ENCODE data around the gene MCM3AP.

The MCM3AP gene

DNA sequence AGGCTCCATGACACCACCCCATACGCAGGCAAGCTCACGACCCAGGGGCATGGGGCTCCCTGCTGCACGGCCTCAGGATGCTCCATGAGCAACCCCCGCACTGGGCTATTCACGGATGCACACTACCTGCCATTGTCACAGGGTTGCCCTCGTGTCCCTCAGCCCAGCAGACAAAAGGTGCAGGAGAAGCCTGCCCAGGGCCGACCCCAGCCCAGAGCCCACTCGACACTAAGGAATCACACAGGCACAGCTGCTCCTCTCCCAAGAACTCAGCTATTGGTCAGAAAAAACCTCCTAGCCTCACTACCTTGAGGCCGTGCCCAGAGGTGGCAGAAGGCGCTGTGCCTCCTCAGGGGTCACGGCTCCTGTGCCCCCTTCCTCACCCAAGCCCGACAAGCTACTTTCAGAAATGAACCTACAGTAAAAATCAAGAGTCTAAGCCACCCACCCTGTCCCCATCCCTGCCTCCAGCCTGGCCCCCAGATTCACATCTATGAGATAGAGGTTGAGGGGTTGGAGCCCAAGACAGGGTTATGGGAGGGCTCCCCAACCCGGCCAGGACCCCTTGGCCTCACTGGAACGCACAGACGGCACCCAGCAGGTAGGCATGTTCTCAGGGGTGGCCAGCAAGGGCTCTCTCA is 94.8 kb downstream of the MCM3AP start:
- TF ChIP-seq, protein P1, sequence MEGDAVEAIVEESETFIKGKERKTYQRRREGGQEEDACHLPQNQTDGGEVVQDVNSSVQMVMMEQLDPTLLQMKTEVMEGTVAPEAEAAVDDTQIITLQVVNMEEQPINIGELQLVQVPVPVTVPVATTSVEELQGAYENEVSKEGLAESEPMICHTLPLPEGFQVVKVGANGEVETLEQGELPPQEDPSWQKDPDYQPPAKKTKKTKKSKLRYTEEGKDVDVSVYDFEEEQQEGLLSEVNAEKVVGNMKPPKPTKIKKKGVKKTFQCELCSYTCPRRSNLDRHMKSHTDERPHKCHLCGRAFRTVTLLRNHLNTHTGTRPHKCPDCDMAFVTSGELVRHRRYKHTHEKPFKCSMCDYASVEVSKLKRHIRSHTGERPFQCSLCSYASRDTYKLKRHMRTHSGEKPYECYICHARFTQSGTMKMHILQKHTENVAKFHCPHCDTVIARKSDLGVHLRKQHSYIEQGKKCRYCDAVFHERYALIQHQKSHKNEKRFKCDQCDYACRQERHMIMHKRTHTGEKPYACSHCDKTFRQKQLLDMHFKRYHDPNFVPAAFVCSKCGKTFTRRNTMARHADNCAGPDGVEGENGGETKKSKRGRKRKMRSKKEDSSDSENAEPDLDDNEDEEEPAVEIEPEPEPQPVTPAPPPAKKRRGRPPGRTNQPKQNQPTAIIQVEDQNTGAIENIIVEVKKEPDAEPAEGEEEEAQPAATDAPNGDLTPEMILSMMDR (IDR thresholded peaks at IDR 0.05; ENCODE audit: insufficient read depth, low read length, missing control alignments) = no peak
- POLR2A ChIA-PET = no interaction called here
- CTCF ChIA-PET = interaction anchor here (1.2 to 2.4 kb wide), 3 partner anchors 37 to 47 kb away, joined by 3 to 10 read pairs (median 4); no protein-coding TSS in a partner anchor
- no peak overlapping the region for H3K4me3 ChIP-seq (ENCODE audit: low read depth, low read length)
- no peak for DNase-seq (ENCODE audit: low read depth, low spot score)

DNA sequence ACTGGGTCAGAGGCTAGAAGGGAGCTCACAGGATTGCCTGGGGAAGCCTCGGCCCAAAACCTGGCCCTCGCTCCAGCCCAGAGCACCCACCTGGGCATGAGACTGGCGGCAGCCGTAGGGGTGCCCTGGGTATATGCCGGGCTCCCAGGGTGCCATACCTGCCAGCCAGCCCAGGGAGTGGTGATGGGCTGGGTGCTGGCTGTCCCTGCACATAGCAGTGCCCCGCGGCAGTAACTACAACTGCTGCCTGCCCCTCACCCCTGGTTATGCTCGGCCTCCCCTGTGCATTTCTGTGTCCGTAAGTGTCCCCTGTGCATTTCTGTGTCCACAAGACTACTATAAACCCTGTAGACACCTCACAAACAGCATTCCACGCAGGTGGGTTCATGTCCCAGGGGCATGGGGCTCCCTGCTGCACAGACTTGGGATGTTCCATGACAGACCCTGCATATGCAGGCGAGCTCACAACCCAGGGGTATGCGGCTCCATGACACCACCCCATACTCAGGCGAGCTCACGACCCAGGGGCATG is 95.4 kb downstream of the MCM3AP start:
- H3K4me3 ChIP-seq (ENCODE audit: low read depth, low read length) = no peak overlapping the region
- CTCF ChIA-PET = interaction anchor here (2.4 kb wide), 1 partner anchor 36 kb away, joined by 10 read pairs; no protein-coding TSS in a partner anchor

DNA sequence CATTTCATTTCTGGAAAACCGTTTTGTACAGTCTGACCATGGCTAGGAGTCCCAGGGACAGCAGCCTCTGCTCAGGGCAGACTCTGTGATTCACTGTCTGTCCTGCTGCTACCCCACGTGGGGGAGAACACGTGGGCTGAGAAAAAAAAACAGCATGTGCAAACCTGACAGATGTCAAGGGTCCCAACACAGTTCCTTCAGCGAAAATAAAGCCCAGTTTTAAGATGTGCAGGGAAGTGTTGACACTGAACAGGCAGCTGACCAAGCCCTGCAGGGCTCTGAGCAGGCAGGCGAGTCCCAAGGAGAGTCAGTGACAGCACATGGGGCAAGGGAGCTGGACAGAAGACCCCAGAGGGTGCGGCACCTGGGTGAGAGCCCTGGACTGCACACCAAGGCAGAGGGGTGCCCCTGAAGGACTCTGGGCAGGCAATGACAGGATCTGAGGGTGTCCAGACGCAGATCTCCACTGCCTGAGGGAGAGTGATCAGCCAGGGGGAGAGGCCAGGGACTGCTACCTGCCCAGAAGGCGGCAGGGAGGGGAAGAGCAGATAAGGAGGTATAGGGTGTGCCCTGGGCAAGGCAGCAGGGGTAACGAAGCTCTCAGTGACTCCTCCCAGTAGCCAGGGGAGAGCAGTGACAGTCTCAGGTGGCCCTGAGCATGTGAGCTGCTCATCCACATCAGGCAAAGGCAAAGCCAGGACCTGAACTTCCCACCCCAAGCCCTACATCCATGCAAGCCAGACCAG is 96.0 kb downstream of the MCM3AP start:
- TF ChIP-seq, protein P1 (IDR thresholded peaks at IDR 0.05; ENCODE audit: insufficient read depth, low read length, missing control alignments) = no peak
- no peak for DNase-seq (ENCODE audit: low read depth, low spot score)
- ChIA-PET CTCF (interaction anchor here (2.4 kb wide), 1 partner anchor 36 kb away, joined by 10 read pairs; no protein-coding TSS in a partner anchor), POLR2A (no interaction called here)
- no peak overlapping the region for H3K4me3 ChIP-seq (ENCODE audit: low read depth, low read length)

More for the DNA sequence above, 95.4 kb downstream of the MCM3AP start:
- DNase-seq (ENCODE audit: low read depth, low spot score) = no peak
- POLR2A ChIA-PET = no interaction called here
- TF ChIP-seq, protein P1 (IDR thresholded peaks at IDR 0.05; ENCODE audit: insufficient read depth, low read length, missing control alignments) = no peak

DNA sequence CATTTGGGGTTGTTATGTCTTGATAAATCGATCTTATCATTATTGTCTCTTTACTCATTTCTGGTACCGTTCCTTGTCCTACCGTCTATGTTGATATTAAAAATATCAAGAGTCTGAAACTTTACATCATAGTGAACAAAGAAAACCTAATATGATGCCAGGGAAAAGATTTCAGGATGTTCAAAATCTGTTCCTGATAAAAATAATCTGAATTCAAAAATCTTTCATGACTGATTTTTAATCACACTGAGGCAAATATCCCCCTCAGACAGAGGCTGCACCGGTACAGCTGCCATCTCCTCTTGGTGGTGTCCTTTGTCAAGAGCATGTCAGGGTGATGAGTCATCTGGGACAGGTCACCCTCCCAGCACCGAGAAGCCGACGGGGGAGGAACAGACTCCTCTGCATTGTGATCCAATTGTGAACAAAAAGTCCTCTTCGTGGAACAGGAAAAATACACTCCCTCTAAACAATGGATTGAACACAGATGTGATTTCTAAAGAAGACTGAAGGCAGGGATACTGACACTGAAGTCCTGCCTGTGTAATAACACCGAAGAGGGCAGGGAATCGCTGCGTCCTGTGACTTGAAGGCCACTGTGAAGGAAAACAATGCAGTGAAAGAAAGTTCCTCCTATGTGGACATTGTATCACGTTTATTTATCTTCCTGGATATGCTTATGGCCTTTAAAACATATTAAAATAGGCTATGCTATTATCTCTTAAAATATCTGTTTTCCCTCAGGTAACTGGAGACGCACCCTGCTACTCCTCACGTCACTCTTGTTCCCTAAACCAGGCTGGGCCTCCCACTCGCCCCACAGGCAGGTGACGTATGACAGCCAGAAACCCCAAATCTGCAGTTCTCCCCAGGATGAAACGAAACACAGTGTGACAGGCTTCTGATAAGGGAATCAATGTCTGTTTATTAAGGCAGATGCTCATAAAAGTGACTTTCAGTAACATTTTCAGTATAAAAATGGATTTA is 96.9 kb downstream of the MCM3AP start:
- ChIA-PET CTCF (no interaction called here), POLR2A (no interaction called here)
- no peak overlapping the region for H3K4me3 ChIP-seq (ENCODE audit: low read depth, low read length)
- TF ChIP-seq, protein P1 (IDR thresholded peaks at IDR 0.05; ENCODE audit: insufficient read depth, low read length, missing control alignments) = no peak
- DNase-seq (ENCODE audit: low read depth, low spot score) = no peak

DNA sequence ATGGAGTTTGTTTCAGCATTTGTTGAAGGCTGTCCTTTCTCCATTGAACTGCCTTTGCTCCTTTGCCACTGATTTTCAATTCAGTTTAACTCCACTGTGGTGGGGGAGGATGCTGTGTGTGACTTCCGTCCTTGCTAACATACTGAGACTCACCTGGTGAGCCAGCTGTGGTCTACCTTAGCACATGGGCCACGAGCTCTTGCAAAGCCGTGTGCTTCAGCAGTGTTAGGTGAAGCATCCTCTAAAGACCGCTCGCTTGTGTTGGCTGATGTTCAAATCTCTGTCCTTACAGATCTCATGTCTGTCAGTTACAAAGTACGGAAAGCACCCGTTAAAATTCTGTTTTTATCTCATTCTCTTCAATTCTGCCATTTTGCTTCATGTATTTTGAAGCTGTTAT is 97.6 kb downstream of the MCM3AP start:
- ChIA-PET CTCF (no interaction called here), POLR2A (no interaction called here)
- TF ChIP-seq, protein P1 (IDR thresholded peaks at IDR 0.05; ENCODE audit: insufficient read depth, low read length, missing control alignments) = no peak
- no peak overlapping the region for H3K4me3 ChIP-seq (ENCODE audit: low read depth, low read length)
- DNase-seq (ENCODE audit: low read depth, low spot score) = no peak
